ENCODE results near the gene DIPK1B. TPM values are rescaled to one million over a fixed set of nuclear protein-coding genes. Genes with fewer than 3 reads are reported as not detected.

The DIPK1B gene
- total RNA-seq, 1 experiment from 2014 or later = 12.5 TPM

DNA sequence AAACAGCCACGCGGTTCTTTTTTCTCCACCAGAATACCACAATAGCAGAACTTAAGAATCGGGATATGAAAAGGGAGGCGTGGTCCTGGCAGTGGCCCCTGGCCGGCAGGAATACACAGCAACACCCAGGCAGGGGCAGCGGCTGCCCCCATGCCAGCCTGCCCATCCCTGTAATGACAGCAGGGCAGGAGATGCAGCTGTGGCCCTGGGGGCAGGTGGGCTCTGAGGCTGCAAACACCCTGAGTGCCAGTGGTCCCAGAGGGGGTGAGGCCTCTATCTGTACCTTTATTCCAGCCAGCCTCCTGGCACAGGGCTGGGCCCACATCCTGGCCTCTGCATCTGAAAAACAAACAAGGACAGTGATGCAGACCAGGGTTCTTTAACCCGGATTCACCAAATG lies 12.4 kb downstream of the DIPK1B start:
- no peak for DNase-seq (ENCODE audit: low read depth)
- in situ Hi-C loops (cut with HindIII; ENCODE audit: low pct_unique_long_range_greater_than_20kb, low sequenced_read_pairs) = no loop called here

DNA sequence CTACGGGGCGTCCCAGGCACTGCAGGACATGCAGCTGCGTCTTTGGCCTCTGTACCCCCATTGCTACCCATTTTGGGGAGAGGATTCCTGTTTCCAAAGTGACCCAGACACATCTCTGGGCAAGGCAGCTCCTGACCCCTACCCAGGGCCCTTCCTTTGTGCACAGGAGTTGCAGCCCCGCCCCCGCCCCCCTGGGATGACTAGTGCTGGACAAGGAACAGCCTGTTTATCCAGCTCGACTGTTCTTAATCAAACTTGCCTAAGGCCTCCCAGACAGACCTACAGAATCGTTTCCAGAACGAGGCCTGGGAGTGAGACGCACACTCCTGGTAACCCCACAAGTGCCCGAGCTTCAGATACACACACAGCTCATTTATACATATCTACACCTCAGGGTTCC lies 13.2 kb downstream of the DIPK1B start:
- DNase-seq (ENCODE audit: low read depth) = no peak

GRCh38 chr9:136726118-136726517 lies 13.7 kb downstream of the DIPK1B start:
- DNase-seq (ENCODE audit: low read depth) = no peak
- in situ Hi-C loops (cut with HindIII; ENCODE audit: low pct_unique_long_range_greater_than_20kb, low sequenced_read_pairs) = no loop called here

More for the DNA sequence above, 13.2 kb downstream of the DIPK1B start:
- in situ Hi-C loops (cut with HindIII; ENCODE audit: low pct_unique_long_range_greater_than_20kb, low sequenced_read_pairs) = no loop called here

- in situ Hi-C loops (cut with HindIII; ENCODE audit: low pct_unique_long_range_greater_than_20kb, low sequenced_read_pairs) = no loop called here
- DNase-seq (ENCODE audit: low read depth) = peak; percentile 52
These were observed 14.3 kb downstream of the DIPK1B start for GRCh38 chr9:136726631-136727191.

DNA sequence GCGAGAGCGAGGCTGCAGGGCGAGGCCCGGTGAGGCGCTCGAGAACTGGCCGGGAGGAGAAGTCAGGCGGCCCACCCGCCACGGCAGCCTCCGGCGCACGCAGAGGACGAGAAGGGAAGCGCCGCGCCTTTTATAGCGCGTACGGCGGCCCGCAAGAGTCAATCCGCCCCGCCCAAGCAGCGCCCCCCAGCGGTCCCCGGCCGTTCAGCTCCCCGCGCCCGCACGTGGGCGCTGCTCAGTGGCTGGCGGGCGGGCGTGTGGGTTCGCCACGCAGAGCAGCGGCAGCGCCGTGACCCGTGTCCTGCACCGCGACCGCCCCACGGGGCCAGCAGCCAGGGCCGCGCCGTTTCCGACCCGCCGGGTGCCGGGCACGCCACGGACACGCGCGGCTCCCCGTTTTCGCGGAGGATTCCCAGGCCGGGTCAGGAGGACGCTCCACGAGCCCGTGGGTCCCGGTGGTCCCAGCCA lies 15.7 kb downstream of the DIPK1B start:
- peak; percentile 75 for DNase-seq (ENCODE audit: low read depth)
- in situ Hi-C loops (cut with HindIII; ENCODE audit: low pct_unique_long_range_greater_than_20kb, low sequenced_read_pairs) = no loop called here

GRCh38 chr9:136728548-136729123 lies 16.3 kb downstream of the DIPK1B start:
- peak; percentile 37 for DNase-seq (ENCODE audit: low read depth)
- in situ Hi-C loops (cut with HindIII; ENCODE audit: low pct_unique_long_range_greater_than_20kb, low sequenced_read_pairs) = no loop called here

DNA sequence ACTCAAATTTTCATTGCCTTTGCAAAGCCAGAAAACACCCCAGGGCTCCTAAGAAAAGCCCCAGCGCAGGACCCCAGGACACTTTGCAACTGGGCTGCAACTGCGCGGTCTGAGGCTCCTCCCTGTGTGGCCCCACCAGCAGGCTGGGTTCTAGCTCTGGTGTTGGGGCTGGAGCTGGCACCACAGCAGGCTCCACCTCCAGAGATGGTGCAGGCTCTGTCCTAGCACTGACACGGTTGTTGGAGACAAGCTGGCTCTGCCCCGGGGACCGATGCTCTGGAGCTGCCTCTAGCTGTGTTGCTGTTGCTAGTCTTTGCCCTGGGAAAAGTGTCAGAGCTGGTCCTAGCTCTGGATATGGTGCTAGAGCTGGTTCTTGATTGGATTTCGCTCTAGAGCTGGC lies 16.8 kb downstream of the DIPK1B start:
- no peak for DNase-seq (ENCODE audit: low read depth)

GRCh38 chr9:136729926-136730325 lies 17.6 kb downstream of the DIPK1B start:
- in situ Hi-C loops (cut with HindIII; ENCODE audit: low pct_unique_long_range_greater_than_20kb, low sequenced_read_pairs) = no loop called here
- no peak for DNase-seq (ENCODE audit: low read depth)

More for the DNA sequence above, 16.8 kb downstream of the DIPK1B start:
- in situ Hi-C loops (cut with HindIII; ENCODE audit: low pct_unique_long_range_greater_than_20kb, low sequenced_read_pairs) = no loop called here

- in situ Hi-C loops (cut with HindIII; ENCODE audit: low pct_unique_long_range_greater_than_20kb, low sequenced_read_pairs) = no loop called here
- DNase-seq (ENCODE audit: low read depth) = peak; percentile 35
These were observed 20.2 kb downstream of the DIPK1B start for GRCh38 chr9:136732444-136733178.

DNA sequence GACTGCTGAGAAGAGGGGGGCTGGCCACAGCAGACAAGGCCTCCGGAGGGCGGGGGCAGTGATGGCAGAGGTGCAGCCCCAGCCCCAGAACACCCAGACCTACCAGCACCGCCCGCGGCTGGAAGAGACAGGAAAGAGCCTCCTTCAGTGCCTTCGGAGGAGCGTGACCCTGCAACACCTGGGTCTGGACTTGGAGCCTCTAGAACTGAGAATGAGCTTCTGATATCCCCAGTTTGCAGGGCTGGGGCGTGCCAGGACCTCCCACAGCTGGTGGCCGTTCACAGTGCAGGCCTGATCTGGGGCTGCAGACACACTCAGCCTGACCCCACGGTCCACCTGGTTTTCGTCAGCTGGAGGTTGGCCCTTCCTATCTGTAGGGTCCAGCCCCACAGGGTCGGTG lies 21.2 kb downstream of the DIPK1B start:
- DNase-seq (ENCODE audit: low read depth) = no peak
- in situ Hi-C loops (cut with HindIII; ENCODE audit: low pct_unique_long_range_greater_than_20kb, low sequenced_read_pairs) = no loop called here

GRCh38 chr9:136734837-136735496 lies 22.6 kb downstream of the DIPK1B start:
- DNase-seq (ENCODE audit: low read depth) = no peak
- in situ Hi-C loops (cut with HindIII; ENCODE audit: low pct_unique_long_range_greater_than_20kb, low sequenced_read_pairs) = no loop called here

DNA sequence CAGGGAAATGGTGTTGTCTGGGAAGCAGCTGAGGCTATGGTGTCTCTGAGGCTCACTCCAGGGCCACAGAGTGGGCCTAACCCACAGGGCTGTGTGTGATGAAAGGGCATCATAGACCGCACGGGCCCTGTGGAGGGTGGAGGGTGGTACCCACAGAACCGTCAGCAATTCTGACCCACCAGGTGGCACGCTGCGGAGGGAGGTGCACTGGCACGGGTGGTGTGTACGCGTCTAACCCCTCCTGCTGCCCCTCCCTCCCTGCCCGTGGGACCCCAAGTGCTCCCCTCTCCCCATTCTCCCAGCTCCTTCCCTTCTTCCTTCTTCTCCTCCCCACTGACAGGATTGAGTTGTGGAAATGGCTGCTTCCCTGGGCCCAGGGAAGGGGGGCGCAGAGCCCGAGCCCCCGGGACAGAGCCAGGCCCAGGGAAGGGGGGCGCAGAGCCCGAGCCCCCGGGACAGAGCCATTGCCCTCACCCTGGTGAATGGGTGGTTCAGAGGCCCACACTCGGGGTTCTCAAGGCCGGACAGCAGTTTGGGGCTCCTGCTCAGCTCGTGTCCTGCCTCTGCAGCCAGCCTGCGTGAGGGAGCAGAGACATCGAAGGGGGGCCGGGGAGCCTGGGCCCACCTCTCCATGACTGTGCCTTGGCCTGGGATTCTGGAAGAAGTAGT lies 23.6 kb downstream of the DIPK1B start:
- DNase-seq (ENCODE audit: low read depth) = no peak
- in situ Hi-C loops (cut with HindIII; ENCODE audit: low pct_unique_long_range_greater_than_20kb, low sequenced_read_pairs) = no loop called here

DNA sequence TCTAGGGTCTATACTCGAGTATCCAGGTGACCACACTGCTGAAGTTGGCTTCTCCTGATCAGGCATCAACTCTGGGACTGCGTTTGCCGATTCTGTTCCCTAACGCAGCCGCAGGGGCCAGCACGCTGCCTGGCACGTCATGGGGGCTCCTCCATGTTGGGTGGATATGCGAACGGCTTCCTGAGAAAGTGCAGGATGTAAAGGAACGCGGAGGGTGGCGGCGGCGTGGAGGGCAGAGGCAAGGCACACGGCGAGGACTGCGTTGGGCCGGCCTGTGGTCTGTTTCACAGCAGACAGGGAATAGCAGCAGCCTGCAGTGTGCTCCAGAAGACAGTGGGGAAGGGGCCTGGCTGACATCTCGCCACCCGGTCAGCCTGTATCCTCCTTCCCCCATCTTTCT lies 26.6 kb downstream of the DIPK1B start:
- in situ Hi-C loops (cut with HindIII; ENCODE audit: low pct_unique_long_range_greater_than_20kb, low sequenced_read_pairs) = no loop called here
- DNase-seq (ENCODE audit: low read depth) = no peak

- in situ Hi-C loops (cut with HindIII; ENCODE audit: low pct_unique_long_range_greater_than_20kb, low sequenced_read_pairs) = no loop called here
- no peak for DNase-seq (ENCODE audit: low read depth)
These were observed 27.1 kb downstream of the DIPK1B start for GRCh38 chr9:136739509-136739908.

- no peak for DNase-seq (ENCODE audit: low read depth)
- in situ Hi-C loops (cut with HindIII; ENCODE audit: low pct_unique_long_range_greater_than_20kb, low sequenced_read_pairs) = no loop called here
These were observed 27.7 kb downstream of the DIPK1B start for GRCh38 chr9:136740069-136740468.

GRCh38 chr9:136740491-136740890 lies 28.1 kb downstream of the DIPK1B start:
- in situ Hi-C loops (cut with HindIII; ENCODE audit: low pct_unique_long_range_greater_than_20kb, low sequenced_read_pairs) = no loop called here
- no peak for DNase-seq (ENCODE audit: low read depth)

DNA sequence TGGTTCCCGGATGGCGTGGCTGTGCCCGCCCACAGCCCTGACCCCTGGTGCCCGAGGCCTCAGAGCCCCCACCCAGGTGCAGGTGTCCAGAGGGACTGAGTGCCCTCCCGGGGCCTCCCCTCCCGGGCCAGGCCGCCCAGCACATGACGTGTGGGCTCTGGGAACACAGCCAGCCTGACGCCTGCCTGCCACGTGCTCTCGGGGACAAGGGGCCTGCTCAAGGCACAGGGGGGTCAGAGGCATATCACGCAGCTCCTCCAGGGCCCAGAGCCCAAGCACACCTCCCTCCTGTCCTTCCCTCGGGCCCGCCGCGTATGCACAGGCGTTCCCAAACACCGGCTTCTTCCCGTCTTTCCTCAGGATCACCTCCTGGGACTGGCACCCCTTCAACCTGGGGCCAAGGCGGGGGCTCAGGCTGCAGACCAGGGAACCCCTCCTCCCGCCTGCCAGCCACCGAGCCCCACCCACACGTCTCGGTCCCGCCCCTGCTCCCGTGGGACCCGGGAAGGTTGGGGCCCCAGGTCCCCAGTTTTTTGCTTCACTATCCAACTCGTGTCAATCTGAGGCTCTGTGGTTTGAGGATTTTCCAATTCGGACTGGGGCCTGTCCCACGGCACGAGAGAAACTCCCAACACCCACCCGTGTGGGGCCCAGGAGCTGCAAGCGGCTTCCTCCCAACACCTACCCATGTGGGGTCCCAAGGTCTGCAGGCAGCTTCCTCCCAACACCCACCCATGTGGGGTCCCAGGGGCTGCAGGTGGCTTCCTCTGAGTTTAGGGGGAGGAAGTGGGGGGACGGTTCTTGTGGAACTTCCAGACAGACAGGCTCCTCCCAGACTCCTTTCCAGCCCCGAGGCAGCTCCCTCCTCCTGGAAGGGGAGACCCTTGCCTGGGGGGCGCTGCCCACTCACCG lies 28.9 kb downstream of the DIPK1B start:
- in situ Hi-C loops (cut with HindIII; ENCODE audit: low pct_unique_long_range_greater_than_20kb, low sequenced_read_pairs) = no loop called here
- DNase-seq (ENCODE audit: low read depth) = no peak

All from Caki2 (cell line).